NOMO-1 treated with DMSO at 0.1 percent for 48 hours (cell line): ENCODE measurements around the gene ACER1.
"Not testable (repeated sequence)": the region's sequence is repeated elsewhere in the genome, so short reads cannot be mapped to it uniquely, and the experiment has no call there.

Experiments used
- DNase-seq: peaks from one replicate; lab custom pipeline; 2025; ENCODE audit not compliant: unreplicated experiment; lab: John Stamatoyannopoulos, UW

Gene ACER1

DNA sequence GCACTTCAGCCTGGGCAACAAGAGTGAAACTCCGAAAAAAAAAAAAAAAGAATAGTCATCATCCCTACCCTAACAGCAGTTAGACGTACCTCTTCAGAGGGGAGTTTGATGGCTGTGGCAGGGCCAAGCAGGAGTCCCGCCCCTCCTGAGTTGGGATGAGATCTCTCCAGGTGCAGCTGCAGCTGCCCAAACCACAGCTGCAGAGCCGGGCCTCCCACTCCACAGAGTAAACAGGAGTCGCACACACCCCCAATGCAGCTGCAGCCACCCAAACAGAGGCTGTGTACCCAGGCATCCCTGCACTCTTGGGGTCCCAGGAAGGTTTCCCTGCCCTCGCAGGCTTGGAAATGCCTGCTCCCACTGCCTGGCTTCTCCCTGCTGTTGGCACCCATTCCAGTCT is 36.2 kb downstream of the ACER1 start:
- DNase-seq = no peak

DNA sequence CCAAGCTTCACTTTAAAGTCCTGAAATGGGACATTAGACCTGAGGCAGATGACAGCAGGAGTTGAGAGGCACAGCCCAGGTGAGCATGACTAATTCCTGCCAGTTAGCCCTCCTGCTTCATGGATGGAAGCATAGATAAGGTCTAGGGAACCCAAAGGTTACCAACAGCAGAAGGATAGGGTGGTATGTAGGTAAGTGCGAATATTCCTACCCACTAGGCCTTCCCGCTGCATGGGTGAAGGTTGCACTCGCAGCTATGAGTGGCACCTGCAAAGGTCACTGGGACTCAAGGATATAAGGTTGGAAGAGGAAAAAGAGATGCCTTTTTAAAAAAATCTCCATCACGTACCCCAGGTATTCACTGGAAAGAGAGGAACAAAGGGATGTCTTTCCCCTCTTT is 41.4 kb downstream of the ACER1 start:
- no peak for DNase-seq

DNA sequence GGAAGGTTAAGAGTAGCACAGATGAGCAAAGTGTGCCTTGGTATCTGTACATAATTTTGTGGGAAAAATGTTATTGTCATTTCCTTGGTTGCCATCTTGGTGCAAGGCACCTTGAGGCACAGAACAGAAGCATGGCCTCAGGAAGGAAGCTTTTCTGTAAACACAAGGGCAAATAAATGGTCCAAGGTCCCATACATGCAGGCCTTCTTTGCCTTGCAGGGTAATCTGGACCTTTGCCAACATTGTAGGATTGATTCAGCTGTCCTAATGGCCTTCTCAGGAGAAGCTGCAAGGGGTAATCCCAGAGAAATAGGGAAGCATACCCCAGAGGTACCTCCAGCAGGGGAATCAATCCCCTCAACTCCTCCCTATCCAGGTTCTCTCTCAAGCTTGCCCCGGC is 44.7 kb downstream of the ACER1 start:
- DNase-seq = no peak

DNA sequence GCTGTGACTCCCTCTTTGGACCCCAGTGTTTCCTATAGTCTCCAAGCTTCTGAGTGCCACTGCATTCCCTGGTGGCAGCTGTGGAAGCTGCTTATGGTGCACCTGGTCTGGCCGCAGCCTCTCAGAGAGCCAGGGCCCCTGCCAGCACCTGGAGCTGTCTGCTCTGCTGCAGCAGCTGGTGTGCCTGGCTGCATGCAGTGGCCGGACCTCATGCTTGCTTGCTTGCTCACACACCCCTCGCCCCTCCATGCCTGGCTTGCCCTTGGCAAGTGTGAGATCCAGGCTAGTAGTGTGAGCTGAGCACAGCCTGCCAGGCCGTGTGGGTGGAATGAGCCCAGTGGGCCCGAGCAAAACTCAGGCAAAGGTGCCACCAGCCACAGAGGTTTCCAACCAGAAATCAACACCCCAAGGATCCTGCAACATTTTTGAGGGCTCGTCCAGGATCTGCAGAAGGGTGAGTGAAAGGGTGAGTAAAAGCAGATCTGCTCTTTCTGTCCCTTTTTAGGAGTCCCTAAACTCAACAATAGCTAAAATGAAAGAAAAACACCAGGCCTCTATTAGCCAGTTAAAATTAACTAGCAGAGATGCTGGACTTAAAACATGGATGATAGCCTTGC is 46.0 kb downstream of the ACER1 start:
- DNase-seq = no peak

DNA sequence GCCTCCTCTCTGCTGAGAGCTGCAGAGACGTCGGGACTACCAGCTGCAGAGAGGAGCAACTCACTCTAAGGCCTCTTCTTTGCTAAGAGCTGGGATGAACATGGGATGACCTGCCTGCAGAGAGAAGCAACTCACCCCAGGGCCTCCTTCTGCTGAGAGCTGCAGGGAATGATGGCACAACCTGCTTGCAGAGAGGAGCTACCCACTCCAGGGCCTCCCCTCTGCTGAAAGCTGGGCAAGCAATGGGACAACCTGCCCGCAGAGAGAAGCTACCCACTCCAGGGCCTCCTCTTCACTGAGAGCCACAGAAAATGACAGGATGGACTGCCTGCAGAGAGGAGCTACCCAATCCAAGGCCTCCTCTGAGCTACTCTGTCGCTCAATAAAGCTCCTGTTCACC is 46.7 kb downstream of the ACER1 start:
- no peak for DNase-seq

DNA sequence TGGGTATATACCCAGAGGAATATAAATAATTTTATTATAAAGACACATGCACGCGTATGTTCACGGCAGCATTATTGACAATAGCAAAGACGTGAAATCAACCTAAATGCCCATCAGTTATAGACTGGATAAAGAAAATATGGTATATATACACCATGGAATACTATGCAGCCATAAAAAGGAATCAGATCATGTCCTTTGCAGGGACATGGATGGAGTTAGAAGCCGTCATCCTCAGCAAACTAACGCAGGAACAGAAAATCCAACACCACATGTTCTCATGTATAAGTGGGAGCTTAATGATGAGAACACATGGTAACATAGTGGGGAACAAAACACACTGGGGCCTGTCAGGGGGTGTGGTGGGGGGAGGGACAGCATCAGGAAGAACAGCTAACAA is 51.0 kb downstream of the ACER1 start:
- not testable (repeated sequence) for DNase-seq

DNA sequence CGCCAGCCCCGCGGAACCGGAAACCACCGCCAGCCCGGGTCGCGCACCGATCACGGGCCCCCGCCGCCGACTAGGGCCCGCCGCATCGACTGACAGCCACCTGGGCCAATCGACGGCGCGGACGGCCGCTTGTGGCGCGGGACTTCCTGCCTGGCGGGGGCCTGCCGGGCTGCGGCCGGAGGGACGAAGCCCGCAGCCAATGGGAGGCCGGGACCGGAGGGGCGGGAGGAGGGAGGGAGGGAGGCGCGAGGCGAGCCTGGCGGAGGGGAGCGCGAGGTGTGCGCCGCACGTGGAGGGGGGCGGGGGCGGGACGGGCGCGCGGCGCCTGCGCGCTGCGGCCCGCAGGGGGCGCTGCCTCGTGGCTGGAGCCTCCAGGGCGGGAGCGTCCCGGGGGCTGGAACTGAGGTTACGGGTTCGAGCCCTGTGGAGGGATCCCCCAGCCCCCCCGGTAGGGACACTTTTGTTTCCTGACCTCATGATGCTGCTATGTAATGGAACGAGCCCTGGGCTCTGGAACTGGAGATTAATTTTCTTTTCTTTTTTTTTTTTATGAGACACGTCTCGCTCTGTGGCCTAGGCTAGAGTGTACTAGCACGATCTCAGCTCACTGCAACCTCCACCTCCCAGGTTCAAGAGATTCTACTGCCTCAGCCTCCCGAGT is 53.4 kb downstream of the ACER1 start, which contains the start of gene MLLT1:
Gene MLLT1, minus strand, starts transcription at position 45 of the 661 bp plus-strand sequence. CDS start 191 bp downstream, outside the sequence.
- DNase-seq = peak; percentile 92

DNA sequence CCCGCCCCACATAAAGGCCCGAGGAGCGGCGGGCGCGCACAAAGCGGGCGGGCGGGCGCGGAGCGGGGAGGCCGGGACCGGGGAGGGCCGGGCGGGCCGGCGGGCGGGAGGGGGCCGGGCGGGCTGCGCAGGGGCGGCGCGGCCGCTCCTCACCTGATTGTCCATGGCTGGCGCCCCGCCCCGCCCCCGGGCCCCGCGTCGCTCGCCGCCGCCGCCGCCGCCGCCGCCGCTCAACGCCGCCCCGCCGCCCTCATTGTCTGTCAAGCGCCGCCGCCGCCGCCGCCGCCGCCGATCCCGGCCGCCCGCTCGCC is 53.8 kb downstream of the ACER1 start:
- DNase-seq = no peak

DNA sequence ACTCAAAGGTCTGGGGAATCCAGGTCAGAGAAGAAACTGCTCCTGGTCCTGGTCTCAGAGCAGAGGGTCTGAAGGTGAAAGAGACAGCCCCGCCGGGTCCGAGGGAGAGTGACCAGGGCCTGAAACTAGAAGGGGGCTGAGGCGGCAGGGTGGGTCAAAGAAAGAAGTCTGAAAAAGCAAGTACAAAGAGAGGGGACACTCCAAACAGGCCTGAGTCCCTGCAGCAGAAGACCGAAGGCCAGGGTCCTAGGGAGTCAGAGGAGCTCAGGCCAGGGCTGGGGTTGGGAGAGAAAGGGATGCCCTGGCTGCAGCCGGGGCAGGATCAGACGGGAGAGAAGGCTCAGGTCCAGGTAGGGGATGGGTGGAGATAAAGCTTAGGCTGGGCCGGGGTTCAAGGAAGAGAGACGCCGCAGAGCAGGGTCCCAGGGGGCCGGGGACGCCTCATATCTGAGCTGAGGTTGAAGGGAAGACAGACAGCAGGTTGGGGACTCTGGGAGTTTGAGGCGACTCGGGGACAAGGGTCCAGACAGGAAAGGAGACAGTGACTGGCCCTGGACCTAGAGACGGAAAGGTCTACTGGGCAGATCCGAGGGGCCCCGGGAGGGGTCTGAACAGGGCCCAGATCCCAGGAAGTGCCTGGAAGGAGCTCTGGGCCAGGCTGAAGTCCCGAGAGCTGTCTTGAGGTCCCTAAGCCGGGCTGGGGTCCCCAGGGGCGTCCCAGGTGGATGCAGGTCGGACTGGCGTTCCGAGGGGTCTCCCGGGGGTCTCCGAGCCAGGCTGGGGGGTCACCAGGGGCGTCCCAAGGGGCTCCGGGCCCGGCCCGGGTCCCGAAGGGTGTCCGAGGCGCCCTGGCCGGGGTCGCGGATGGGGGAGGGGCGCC is 54.4 kb downstream of the ACER1 start:
- DNase-seq = no peak

DNA sequence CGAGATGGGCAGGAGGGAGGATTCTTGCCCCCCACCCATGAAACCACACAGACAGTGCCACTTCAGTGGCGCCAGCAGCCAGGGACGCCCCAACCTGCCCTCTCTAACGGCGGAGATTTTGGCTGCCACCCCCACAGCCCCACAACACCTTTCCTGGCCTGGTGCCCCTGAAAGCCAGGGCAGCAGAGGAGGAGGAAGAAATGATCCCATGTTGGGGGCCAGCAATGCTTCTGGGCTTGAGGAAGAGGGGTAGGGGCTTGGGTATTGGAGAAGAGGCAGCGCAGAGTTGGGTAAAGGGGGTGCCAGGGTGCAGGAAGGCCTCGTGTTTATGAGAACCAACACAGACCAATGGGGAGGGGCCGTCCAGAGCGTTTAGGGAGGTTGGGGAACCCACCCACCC is 55.4 kb downstream of the ACER1 start:
- no peak for DNase-seq

DNA sequence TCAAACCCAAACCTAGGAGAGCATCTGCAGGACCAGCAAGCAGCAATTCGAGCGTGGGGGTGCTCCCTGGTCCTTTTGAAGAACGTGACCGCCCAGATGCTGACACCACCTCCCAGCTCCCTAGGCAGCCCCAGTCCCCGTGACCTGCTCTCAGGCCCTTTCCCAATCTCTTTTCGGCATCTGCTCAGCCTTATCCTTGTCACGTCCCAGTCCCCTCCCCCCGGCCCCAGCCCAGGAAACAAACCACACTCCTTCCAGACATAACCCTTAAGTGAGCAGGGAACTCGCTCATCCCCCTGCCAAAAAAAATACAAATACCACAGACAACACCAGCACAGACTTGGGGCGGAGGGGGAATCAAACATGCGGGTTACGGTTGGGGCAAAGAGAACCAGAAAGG is 57.0 kb downstream of the ACER1 start:
- DNase-seq = no peak

DNA sequence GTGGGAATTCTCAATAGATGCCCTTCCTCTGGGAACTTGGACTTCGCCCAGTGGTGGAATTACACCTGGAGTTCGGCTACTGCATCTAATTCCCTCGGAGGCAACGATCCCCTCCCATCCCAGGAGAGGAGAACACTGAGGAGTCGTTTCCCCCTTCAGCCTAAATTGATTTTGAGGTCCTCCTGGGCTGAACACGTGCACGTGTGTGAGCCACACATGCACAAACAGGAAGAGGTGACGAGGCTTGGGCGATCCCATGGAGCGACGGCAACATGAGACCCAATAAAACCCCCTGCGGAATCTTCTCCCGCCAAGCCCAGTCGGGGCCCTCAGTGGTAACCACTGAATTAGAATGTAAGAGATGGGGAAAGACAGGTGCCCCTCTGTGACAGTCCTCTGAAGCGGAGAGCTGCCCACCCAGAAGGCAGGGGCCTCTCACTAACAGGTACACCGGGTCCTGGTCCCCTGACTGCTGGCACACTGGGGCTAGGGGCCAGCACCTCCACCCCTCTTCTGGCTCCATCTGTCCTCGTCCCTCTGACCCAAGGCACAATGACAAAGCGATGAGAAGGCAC is 58.2 kb downstream of the ACER1 start:
- no peak for DNase-seq

DNA sequence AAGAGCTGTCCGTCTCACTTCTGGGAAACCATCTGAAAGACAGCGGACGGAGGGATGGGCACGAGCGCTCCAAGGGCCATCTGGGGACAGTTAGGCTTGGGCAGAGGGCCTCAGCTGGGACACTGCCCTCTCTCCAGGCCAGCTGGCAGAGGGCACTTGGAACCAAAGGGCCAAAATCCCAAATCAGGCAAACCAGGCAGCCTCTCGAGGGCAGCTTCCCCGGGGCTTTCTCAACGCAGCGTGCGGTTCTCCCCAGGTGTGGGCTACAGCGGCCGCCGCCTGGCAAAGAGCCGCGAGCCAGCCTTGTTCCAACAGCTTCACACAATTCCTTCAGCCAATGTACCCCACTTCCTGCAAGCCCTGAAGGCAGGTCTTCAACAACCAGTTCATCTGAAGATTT is 58.7 kb downstream of the ACER1 start:
- DNase-seq = no peak

DNA sequence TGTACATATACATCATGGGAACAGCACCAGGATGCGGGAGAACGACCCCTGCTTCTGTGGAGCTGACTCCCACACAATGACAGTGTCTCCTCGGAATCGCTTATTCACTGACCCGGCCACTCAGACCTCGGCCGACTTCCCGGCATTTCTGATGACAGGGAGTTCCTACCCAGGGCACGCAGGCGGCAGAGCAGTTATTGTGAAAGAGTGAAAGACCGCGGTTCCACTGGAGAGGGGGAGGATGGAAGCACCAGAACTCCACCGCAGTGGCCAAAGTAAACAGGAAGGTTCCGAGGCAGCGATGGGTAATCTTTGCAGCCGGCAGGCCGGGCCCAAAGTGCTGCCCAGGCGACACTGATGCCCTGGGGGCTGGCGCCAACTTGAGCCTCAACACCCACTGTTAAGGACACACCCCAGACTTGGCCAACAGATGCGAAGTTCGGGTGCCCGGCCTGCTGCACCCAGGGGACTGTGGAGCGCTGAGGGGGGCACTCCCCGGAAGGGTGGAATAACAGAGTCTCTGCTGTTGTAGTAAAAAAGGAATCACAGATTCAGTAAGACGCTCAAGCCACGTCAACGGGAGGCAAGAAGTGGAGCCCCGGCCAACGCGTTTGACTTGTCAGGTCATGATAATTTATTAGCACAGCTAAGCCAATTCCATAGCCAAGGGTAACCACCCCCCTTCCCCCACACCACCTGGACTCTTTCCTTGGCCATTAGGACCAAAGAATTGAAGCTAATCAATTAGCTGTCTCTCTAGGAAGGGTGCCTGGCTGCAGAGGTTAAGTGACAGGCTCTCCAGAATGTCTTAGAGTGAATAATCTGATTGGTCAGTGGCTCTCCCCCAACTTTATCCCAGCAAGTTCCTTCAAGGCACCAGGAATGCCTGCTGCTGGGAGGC is 59.5 kb downstream of the ACER1 start:
- peak; percentile 72 for DNase-seq

DNA sequence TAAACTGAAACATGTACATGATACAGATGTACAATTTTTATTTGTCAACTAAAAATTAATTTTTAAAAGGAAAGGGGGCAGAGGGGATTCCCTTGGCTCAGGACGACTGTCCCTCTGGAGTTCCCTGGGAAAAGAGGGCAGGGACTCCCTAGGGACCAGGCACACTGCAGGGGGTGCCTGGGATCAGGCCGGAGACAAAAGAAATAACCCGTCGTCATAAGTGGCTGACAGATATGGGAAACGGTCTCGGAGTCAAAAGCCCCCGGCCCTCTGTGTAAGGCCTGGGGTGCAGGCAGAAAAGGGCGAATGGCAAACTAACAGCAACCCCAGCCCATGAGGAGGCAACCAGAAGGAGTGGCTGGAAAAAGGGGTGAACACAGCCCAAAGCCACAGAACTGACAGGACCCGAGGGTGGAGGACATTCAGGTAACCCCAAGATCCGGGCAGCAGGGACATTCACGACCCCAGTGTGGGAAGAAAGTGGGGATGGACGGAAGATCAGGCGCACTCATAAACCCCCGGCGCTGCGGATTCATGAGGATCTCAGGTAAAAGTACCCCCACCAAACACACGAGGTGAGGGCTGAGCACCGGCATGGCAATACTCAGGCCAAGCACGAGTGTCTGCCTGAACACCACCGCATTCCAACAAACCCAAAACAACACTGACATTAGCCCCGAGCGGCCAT is 60.4 kb downstream of the ACER1 start:
- DNase-seq = no peak

DNA sequence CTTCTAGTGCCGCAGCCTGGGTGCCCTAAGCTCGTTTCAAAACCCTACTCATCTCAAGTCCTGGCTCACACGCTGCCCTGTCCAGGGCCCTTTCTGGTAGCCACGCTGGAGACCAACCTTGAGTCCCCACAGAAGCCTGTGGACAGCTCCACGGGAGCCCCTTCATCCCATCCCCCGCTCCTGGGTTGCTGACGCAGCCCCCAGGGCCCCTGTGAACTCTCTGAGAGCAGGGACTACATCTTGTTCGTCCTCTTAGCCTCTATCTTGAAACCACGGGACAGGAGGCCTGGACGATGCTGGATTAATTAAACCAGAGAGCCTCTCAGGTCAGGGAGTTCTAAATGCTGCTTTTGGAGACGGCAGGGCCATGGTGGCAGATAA is 61.0 kb downstream of the ACER1 start:
- DNase-seq = no peak

DNA sequence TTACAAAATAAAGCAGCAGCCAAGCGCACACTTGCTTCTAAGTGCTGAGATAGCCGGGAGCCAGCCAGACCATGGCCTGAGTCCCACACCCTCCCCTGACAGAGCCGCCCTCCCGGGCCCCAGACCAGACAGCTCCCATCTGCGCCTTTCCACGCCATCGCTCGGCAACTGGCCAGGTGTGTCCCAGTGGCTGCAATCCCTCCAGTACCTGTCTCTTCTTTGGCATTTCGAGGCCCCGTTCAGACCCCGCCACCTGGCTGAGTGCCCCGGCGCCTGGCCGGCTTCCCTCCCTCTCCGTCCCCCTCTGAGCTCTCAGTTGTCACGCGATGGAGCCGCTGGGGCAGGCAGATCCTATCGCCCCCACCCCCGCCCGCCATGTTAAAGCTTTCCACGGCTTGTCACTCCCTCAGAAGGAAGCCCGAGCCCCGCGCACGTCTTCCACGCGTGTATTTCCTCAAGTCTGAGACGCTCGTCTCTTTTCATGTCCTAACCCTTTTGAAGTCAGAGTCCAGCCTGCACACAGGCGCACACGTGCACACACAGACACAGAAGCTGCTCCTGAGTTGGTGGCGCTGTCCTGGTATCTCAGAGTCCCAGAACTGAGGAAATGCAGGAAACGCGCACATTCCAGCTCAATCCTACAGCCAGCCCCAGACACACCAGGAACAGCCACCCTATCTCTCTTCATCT is 61.5 kb downstream of the ACER1 start:
- DNase-seq = no peak

DNA sequence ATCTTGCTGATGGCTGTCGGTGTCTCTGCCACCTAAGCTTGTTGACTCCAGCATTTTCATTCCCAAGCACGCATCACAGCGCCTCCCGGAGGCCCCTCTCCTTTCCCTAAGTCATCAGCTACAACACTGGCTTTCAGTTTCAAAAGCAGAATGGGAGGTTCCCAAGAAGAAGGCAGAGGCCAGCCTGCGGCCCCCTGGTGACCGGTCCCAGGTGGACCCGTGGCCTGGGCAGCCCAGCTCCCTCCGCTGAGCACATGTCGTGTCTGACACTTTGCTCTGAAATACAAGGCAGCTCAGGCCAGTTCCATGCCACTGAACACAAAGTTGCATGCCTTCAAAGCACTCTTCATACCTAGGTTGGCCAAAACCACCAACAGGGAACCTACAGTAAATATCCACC is 62.2 kb downstream of the ACER1 start:
- no peak for DNase-seq

DNA sequence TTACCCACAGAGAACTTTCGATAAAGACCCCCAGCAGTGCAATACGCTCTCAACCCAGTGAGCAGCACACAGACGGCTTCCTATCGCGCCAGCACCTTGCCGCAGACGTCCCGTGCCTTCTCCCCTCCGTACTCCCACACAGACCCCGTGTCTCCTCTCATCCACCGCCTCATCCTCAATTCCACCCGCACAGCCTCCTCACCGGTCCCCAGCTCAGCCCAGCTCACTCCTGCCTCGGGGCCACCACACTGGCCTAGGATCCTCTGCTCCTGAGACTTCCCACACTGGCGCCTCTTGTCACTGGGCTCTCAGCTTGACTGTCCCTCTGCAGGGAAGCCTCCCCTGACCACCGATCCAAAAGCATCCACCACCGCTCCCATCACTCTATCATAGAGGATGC is 62.6 kb downstream of the ACER1 start:
- DNase-seq = no peak
